H1 (cell line): ENCODE data around the gene RAPH1. TPM values are rescaled to one million over a fixed set of nuclear protein-coding genes. Genes with fewer than 3 reads are reported as not detected.

Experiments used
- CTCF ChIA-PET: fragments of 300-600 bp; sonication (Branson Sonifier 250); formaldehyde crosslinking; loops from one replicate; lab custom pipeline; 2021; ENCODE audit not compliant: partially characterized antibody; lab: Charles Lee
- POLR2A ChIA-PET: fragments of 300-600 bp; sonication (Branson Sonifier 250); formaldehyde crosslinking; loops from one replicate; lab custom pipeline; 2021; ENCODE audit warnings: inconsistent platforms; ENCODE audit not compliant: partially characterized antibody; lab: Charles Lee
- DNase-seq, 2 experiments: peaks; one replicate each; pipeline versions ENCODE4 v3.0.0 to v3.0.0-alpha.2; 2010 to 2022; ENCODE audit warnings: low spot score in 2 of 2, low read depth in 1 of 2, mixed read lengths in 1 of 2
- FAIRE-seq: peaks from 2 replicates; lab custom pipeline; 2011; peaks lifted over from hg19 to GRCh38; lab: Jason Lieb, UNC
- H2AFZ ChIP-seq: 2 replicates; pipeline ENCODE4 v1.8.1; 2012; ENCODE audit warnings: low read length, inconsistent platforms
- H2AK5ac ChIP-seq: 2 replicates; pipeline ENCODE4 v1.6.1; 2013; ENCODE audit warnings: low read depth, low read length
- H2BK120ac ChIP-seq: replicated peaks from 2 replicates; pipeline ENCODE3; 2013; ENCODE audit warnings: low read depth, low read length, inconsistent platforms
- H2BK12ac ChIP-seq: 2 replicates; pipeline ENCODE4 v1.6.1; 2013; ENCODE audit warnings: low read depth, low read length
- H2BK15ac ChIP-seq: 2 replicates; pipeline ENCODE4 v1.6.1; 2013; ENCODE audit warnings: low read length
- H2BK20ac ChIP-seq: 2 replicates; pipeline ENCODE4 v1.6.1; 2013; ENCODE audit warnings: low read length
- H2BK5ac ChIP-seq: 2 replicates; pipeline ENCODE4 v1.6.1; 2013; ENCODE audit warnings: low read depth, low read length
- H3K14ac ChIP-seq: 2 replicates; pipeline ENCODE4 v1.6.1; 2013; ENCODE audit warnings: inconsistent platforms; ENCODE audit not compliant: insufficient read length
- H3K18ac ChIP-seq: 2 replicates; pipeline ENCODE4 v1.6.1; 2013; ENCODE audit warnings: low read length; ENCODE audit errors: extremely low read depth
- H3K23ac ChIP-seq: 2 replicates; pipeline ENCODE4 v1.6.1; 2013; ENCODE audit warnings: inconsistent platforms; ENCODE audit not compliant: insufficient read length
- H3K23me2 ChIP-seq: 2 replicates; pipeline ENCODE4 v1.6.1; 2013; ENCODE audit warnings: low read depth, low read length
- H3K27ac ChIP-seq: 2 replicates; pipeline ENCODE4 v1.6.1; 2011; ENCODE audit warnings: low read depth, low read length, inconsistent platforms
- H3K27me3 ChIP-seq, 4 experiments: replicated peaks in 1 of 4; 1 replicate in 1 of 4; 2 replicates in 3 of 4; pipeline versions ENCODE4 v1.6.1 to v1.8.1; 2011 to 2013; ENCODE audit warnings: low read length in 3 of 4, mild to moderate bottlenecking in 3 of 4, inconsistent platforms in 2 of 4, mixed read lengths in 2 of 4, moderate library complexity in 1 of 4; ENCODE audit not compliant: control insufficient read depth in 3 of 4, insufficient read depth in 3 of 4; ENCODE audit errors: extremely low read depth in 1 of 4
- H3K36me3 ChIP-seq, 4 experiments: 2 replicates each; pipeline versions ENCODE4 v1.6.1 to v1.8.1; 2011 to 2013; ENCODE audit warnings: mild to moderate bottlenecking in 4 of 4, low read length in 3 of 4, moderate library complexity in 2 of 4, control low read depth in 1 of 4, inconsistent platforms in 1 of 4; ENCODE audit not compliant: insufficient read depth in 4 of 4, control insufficient read depth in 2 of 4
- H3K4ac ChIP-seq: replicated peaks from 2 replicates; pipeline ENCODE3; 2013; ENCODE audit warnings: low read length, low read depth, mixed read lengths, inconsistent platforms; ENCODE audit not compliant: insufficient read length
- H3K4me1 ChIP-seq, 4 experiments: replicated peaks in 1 of 4; 1 replicate in 1 of 4; 2 replicates in 3 of 4; pipeline versions ENCODE4 v1.6.1 to v1.8.1; 2011 to 2013; ENCODE audit warnings: low read length in 3 of 4, inconsistent platforms in 2 of 4, mixed read lengths in 1 of 4; ENCODE audit not compliant: insufficient read depth in 4 of 4, control insufficient read depth in 3 of 4
- H3K4me2 ChIP-seq, 2 experiments: 2 replicates each; pipeline versions ENCODE4 v1.6.1 to v1.8.1; 2011 to 2013; ENCODE audit warnings: low read depth in 2 of 2, low read length in 2 of 2, control low read depth in 1 of 2, inconsistent platforms in 1 of 2, mild to moderate bottlenecking in 1 of 2; ENCODE audit not compliant: insufficient read depth in 1 of 2
- H3K4me3 ChIP-seq, 4 experiments: fragments of 200-600, 300-600 bp in 1 of 4; sonication (generic), shearing (Covaris generic), sonication (Bioruptor Twin) in 1 of 4; 2 replicates each; pipeline versions ENCODE4 v1.5.1 to v1.8.1; 2011 to 2016; ENCODE audit warnings: low read length in 4 of 4, low read depth in 3 of 4, control low read depth in 2 of 4, inconsistent platforms in 2 of 4, mild to moderate bottlenecking in 2 of 4, mixed read lengths in 1 of 4, moderate library complexity in 1 of 4; ENCODE audit not compliant: insufficient read depth in 2 of 4; ENCODE audit errors: extremely low read depth in 1 of 4
- H3K56ac ChIP-seq: replicated peaks from 2 replicates; pipeline ENCODE3; 2013; ENCODE audit warnings: low read depth, mild to moderate bottlenecking, mixed read lengths, low read length, inconsistent platforms; ENCODE audit not compliant: insufficient read length
- H3K79me1 ChIP-seq: 2 replicates; pipeline ENCODE4 v1.6.1; 2013; ENCODE audit warnings: low read depth, low read length, control low read depth
- H3K79me2 ChIP-seq, 2 experiments: 2 replicates each; pipeline versions ENCODE4 v1.6.1 to v1.8.1; 2012 to 2013; ENCODE audit warnings: low read length in 2 of 2, mild to moderate bottlenecking in 2 of 2, inconsistent platforms in 1 of 2; ENCODE audit not compliant: insufficient read depth in 2 of 2, control insufficient read depth in 1 of 2
- H3K9ac ChIP-seq, 4 experiments: replicated peaks in 1 of 4; 1 replicate in 1 of 4; 2 replicates in 3 of 4; pipeline versions ENCODE4 v1.6.1 to v1.8.1; 2011 to 2013; ENCODE audit warnings: low read depth in 3 of 4, low read length in 3 of 4, control low read depth in 2 of 4, mild to moderate bottlenecking in 2 of 4, moderate library complexity in 2 of 4, inconsistent platforms in 1 of 4; ENCODE audit errors: extremely low read depth in 1 of 4
- H3K9me3 ChIP-seq, 2 experiments: 2 replicates each; pipeline versions ENCODE4 v1.6.1 to v1.8.1; 2012 to 2013; ENCODE audit warnings: mild to moderate bottlenecking in 2 of 2, moderate library complexity in 2 of 2, control low read depth in 1 of 2, inconsistent platforms in 1 of 2, low read depth in 1 of 2, low read length in 1 of 2, mixed read lengths in 1 of 2; ENCODE audit not compliant: insufficient read depth in 2 of 2
- H4K20me1 ChIP-seq, 2 experiments: replicated peaks in 1 of 2; 2 replicates each; pipeline versions ENCODE3 to v1.8.1; 2011 to 2013; ENCODE audit warnings: inconsistent platforms in 2 of 2, low read length in 2 of 2, mild to moderate bottlenecking in 1 of 2; ENCODE audit not compliant: insufficient read depth in 2 of 2, control insufficient read depth in 1 of 2
- H4K5ac ChIP-seq: 2 replicates; pipeline ENCODE4 v1.6.1; 2013; ENCODE audit warnings: low read length, low read depth, mixed read lengths, inconsistent platforms; ENCODE audit not compliant: insufficient read length
- H4K8ac ChIP-seq: 2 replicates; pipeline ENCODE4 v1.8.0; 2013; ENCODE audit warnings: mild to moderate bottlenecking, moderate library complexity, low read length, inconsistent platforms; ENCODE audit not compliant: insufficient read depth; ENCODE audit errors: extremely low read depth
- H4K91ac ChIP-seq: replicated peaks from 2 replicates; pipeline ENCODE3; 2013; ENCODE audit warnings: low read length, mixed read lengths, inconsistent platforms; ENCODE audit not compliant: insufficient read length
- BCL11A ChIP-seq, 2 experiments: IDR thresholded peaks; one replicate each; pipeline ENCODE4 v1.6.1; 2011; ENCODE audit warnings: low read depth in 2 of 2, low read length in 2 of 2, mild to moderate bottlenecking in 2 of 2
- BRCA1 ChIP-seq: IDR thresholded peaks from 2 replicates; pipeline ENCODE4 v1.6.1; 2012; ENCODE audit warnings: low read depth, low read length, improper control_type of control experiment
- FOSL1 ChIP-seq: IDR thresholded peaks from 2 replicates; pipeline ENCODE4 v1.6.1; 2011; ENCODE audit warnings: mild to moderate bottlenecking, low read depth, low read length, moderate library complexity; ENCODE audit not compliant: insufficient read depth
- JUN ChIP-seq: IDR thresholded peaks from 2 replicates; pipeline ENCODE4 v1.6.1; 2011; ENCODE audit warnings: low read depth, mild to moderate bottlenecking, improper control_type of control experiment, low read length
- JUND ChIP-seq: IDR thresholded peaks from 2 replicates; pipeline ENCODE4 v1.6.1; 2011; ENCODE audit warnings: mild to moderate bottlenecking, improper control_type of control experiment, low read length
- KDM4A ChIP-seq: IDR thresholded peaks from one replicate; pipeline ENCODE4 v1.7.1; 2012; ENCODE audit warnings: low read depth, mild to moderate bottlenecking, moderate library complexity, low read length, inconsistent platforms; ENCODE audit not compliant: severe bottlenecking
- SIRT6 ChIP-seq: IDR thresholded peaks from one replicate; pipeline ENCODE4 v1.7.1; 2012; ENCODE audit warnings: low read length, inconsistent platforms
- SRF ChIP-seq: IDR thresholded peaks from 2 replicates; pipeline ENCODE4 v1.6.1; 2011; ENCODE audit warnings: mild to moderate bottlenecking, low read depth, low read length, moderate library complexity
- TBP ChIP-seq: IDR thresholded peaks from 2 replicates; pipeline ENCODE4 v1.6.1; 2011; ENCODE audit warnings: low read depth, low read length, improper control_type of control experiment
- WGBS, 2 experiments: shearing (Covaris generic) in 1 of 2; methylation state at CpG; one replicate each; pipeline versions ENCODE4 v1.1.6 to v1.1.7; 2013 to 2015; ENCODE audit warnings: low lambda C conversion rate in 2 of 2, mixed read lengths in 2 of 2, inconsistent platforms in 1 of 2, low coverage in 1 of 2, missing lambda C conversion rate in 1 of 2; ENCODE audit not compliant: insufficient replicate concordance in 2 of 2, insufficient coverage in 1 of 2, insufficient read length in 1 of 2; ENCODE audit errors: extremely low coverage in 1 of 2, missing lambda C conversion rate in 1 of 2; 5-methylcytosine and 5-hydroxymethylcytosine counted together
- polyA plus RNA-seq, 7 experiments: library from polyadenylated mRNA; depleted of rRNA in 3 of 7; stranded (reverse) in 5 of 7; unstranded in 2 of 7; fragments of >200 nt in 5 of 7; fragments of 200-250 nt in 2 of 7; gene quantifications; 1 replicate in 5 of 7; 2 replicates in 1 of 7; 4 replicates in 1 of 7; pipeline versions ENCODE4 v1.2.1 to v1.2.3, GENCODE V29; 2011 to 2013; ENCODE audit warnings: missing spikeins in 2 of 7, mixed read lengths in 2 of 7
- total RNA-seq: library from RNA; stranded (reverse); fragmentation: NEBNext Ultra II Directional; extraction: Animal tissue kit (Norgen Biotek cat#: 25700); gene quantifications from 2 replicates; pipeline ENCODE4 v1.2.1, GENCODE V29; 2021
- TF ChIP-seq, protein P1 (sequence below): IDR thresholded peaks from 2 replicates; pipeline ENCODE4 v1.6.1; 2012; ENCODE audit warnings: low read length, inconsistent platforms
- TF ChIP-seq, protein P2 (sequence below): IDR thresholded peaks from 2 replicates; pipeline ENCODE4 v1.6.1; 2011; ENCODE audit warnings: low read depth, mild to moderate bottlenecking, low read length; ENCODE audit not compliant: insufficient read depth

RAPH1 gene
- total and polyA plus RNA-seq, 2 of the 8 experiments (the other 6 are each of a cell fraction or from before 2014, with no cell fraction given), result 3.8 to 27.4 TPM

DNA sequence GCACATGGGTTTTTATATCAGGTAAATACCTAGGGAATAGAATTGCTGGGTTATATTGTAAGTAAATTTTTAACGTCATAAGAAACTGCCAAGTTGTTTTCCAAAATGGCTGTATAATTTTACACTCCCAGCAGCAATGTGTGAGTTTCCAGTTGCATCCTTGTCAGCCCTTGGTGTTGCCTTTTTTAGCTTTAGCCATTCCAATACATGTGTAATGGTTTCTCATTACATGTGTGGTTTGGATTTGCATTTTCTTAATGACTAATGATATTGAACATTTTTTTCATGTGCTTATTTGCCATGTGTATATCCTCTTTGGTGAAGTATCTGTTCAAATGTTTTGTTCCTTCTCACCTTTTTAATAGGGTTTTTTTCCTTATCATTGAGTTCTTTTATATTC, 136.1 kb downstream of the RAPH1 start:
- Histone ChIP-seq H3K4me1 (no peaks in the 10 kb centered on the region; a peak in 1 of 7 replicates), H3K36me3 (peaks cover 5 to 54% (median 21%) of the 10 kb centered on the region in 4 experiments), H4K5ac (no peak overlapping the region), H3K27ac (no peak overlapping the region), H2BK20ac (no peak overlapping the region), H3K9ac (no peak overlapping the region), H3K4ac (no peak overlapping the region), H2BK15ac (no peak overlapping the region), H4K8ac (no peak overlapping the region), H3K56ac (no peak overlapping the region), H2AK5ac (no peak overlapping the region), H2AFZ (no peak overlapping the region), H3K23ac (no peak overlapping the region), H3K79me1 (no peaks in the 10 kb centered on the region), H3K23me2 (no peaks in the 10 kb centered on the region), H2BK120ac (no peak overlapping the region), H3K4me3 (no peak overlapping the region), H3K14ac (no peak overlapping the region), H3K27me3 (no peaks in the 10 kb centered on the region), H4K20me1 (peaks cover 0 to 2% of the 10 kb centered on the region in 2 experiments), H3K4me2 (no peak overlapping the region), H3K9me3 (no peaks in the 10 kb centered on the region), H3K18ac (no peak overlapping the region), H2BK12ac (no peak overlapping the region), H3K79me2 (no peaks in the 10 kb centered on the region), H4K91ac (no peak overlapping the region), H2BK5ac (no peak overlapping the region)
- ChIA-PET POLR2A (no interaction called here), CTCF (interaction anchor here (1.6 kb wide), 1 partner anchor 26 kb away, joined by 3 read pairs; no protein-coding TSS in a partner anchor)
- DNase-seq (no peak), FAIRE-seq (no peak)
- WGBS, 2 experiments, result 97% methylated on average over 1 of the region's 1 CpG; no CpG with 5 or more reads in 1 of the 2 experiments
- TF ChIP-seq JUN (no peak), BRCA1 (no peak), FOSL1 (no peak), KDM4A (no peak), TBP (no peak), JUND (no peak), SIRT6 (no peak), BCL11A (IDR thresholded peaks at IDR 0.05; ENCODE audit: low read depth in 2 of 2, low read length in 2 of 2) (no peak), SRF (no peak)
- TF ChIP-seq, protein P1, sequence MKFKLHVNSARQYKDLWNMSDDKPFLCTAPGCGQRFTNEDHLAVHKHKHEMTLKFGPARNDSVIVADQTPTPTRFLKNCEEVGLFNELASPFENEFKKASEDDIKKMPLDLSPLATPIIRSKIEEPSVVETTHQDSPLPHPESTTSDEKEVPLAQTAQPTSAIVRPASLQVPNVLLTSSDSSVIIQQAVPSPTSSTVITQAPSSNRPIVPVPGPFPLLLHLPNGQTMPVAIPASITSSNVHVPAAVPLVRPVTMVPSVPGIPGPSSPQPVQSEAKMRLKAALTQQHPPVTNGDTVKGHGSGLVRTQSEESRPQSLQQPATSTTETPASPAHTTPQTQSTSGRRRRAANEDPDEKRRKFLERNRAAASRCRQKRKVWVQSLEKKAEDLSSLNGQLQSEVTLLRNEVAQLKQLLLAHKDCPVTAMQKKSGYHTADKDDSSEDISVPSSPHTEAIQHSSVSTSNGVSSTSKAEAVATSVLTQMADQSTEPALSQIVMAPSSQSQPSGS, result no peak
- TF ChIP-seq, protein P2, sequence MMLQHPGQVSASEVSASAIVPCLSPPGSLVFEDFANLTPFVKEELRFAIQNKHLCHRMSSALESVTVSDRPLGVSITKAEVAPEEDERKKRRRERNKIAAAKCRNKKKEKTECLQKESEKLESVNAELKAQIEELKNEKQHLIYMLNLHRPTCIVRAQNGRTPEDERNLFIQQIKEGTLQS, result no peak
